Measurements from ENCODE around the gene WFS1.

WFS1 gene

DNA sequence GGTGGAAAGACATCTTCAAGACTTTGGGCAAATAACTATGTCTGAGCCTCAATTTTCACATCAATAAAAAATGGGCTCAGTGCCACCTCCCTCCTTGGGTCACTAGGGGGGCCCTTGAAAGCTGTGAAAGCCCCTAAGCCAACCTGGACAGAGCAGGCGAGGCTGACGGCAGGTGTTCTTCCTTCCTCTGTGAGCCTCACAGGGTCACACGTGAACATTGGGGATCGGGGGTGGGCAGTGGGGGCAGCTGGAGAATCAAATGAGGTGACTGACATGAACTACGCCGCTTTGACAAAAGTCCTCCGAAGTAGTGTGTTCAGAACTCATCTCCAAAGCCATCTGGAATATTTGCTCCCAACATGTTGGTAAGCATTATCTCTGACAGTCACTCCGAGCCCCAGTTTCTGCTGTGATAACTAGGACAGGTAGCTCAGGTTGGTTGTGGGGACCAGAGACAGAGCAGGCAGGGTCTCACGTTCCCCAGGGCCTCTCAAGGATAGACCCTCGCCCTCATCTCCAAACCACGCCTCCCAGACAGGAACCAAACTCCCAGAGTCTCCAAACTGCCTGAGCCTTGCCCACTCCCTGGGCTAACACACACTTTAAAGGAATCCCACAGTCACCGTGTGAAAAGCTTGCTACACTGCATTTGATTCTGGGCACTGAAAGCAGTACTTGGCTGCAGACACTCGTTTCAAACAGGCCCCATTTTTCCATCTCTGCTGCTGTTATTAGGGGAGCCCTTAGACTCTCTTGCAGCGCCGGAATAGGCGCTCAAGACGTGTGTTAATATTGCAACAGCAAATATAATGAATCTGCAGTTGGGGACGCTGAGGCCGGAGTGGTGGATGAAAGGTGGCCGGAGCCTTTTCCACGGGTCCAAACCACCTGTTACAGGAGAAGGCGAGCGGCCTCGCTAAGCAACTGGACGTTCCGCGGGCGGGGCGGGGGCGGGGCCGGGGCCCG, 717 bp upstream of the WFS1 start:
- no peak for TF ChIP-seq CTCF (conservative IDR thresholded peaks at IDR 0.05; ENCODE audit: low read depth, low read length)
- no peak for DNase-seq (ENCODE audit: low read depth)
- peak overlapping the region; percentile 39 for H3K4me3 ChIP-seq (ENCODE audit: low read length)

- H3K4me3 ChIP-seq (ENCODE audit: low read length), result peak overlapping the region; percentile 75
- no peak for DNase-seq (ENCODE audit: low read depth)
Observed at GRCh38 chr4:6270636-6271121, 1.0 kb downstream of the WFS1 start.

GRCh38 chr4:6271206-6271605, 1.6 kb downstream of the WFS1 start:
- no peak for TF ChIP-seq CTCF (conservative IDR thresholded peaks at IDR 0.05; ENCODE audit: low read depth, low read length)
- DNase-seq (ENCODE audit: low read depth), result no peak
- peak overlapping the region; percentile 75 for H3K4me3 ChIP-seq (ENCODE audit: low read length)

More at GRCh38 chr4:6270636-6271121, 1.0 kb downstream of the WFS1 start:
- TF ChIP-seq CTCF (conservative IDR thresholded peaks at IDR 0.05; ENCODE audit: low read depth, low read length), result no peak

- H3K4me3 ChIP-seq (ENCODE audit: low read length), result no peak overlapping the region
- TF ChIP-seq CTCF (conservative IDR thresholded peaks at IDR 0.05; ENCODE audit: low read depth, low read length), result no peak
- no peak for DNase-seq (ENCODE audit: low read depth)
Observed at GRCh38 chr4:6271701-6272465, 2.2 kb downstream of the WFS1 start.

DNA sequence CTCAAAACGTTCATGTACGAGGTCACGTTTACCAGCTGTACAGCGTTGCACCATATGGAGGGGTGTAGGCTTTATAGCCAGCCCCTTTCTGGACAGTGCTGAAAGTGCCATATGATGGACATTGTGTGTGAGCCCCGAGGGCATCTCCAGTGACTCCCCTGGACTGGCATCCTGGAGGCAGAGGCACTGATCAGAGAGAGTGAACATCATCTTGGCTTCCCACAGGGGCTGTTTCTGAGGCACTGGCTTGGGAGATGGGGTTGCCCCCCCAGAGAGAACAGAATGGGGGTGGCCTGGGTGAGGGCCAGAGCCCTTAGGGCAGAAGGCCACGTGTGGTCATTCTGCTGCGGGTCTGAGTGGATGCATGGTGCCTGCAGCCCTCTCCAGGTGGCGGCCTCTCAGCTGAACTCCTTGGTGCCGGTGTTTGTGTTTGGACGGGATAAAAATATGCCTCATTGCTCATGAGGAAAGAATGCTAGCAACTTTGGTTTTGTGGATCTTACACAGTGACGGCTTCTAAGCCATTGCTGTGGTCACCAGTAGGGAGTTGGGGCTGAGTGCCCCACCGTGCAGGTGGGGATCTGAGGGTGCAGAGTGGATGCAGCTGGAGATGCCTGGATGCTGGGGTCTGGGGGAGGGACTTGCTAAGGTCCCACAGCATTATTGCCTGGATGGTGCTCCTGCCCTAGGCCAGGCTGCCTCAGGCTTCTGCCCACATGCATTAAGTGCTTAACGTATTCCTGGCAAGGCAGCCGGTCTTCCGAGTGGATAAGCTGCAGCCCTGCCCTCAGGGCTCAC, 3.4 kb downstream of the WFS1 start:
- H3K4me3 ChIP-seq (ENCODE audit: low read length), result peak overlapping the region; percentile 9
- peak; percentile 74 for DNase-seq (ENCODE audit: low read depth)

More for the DNA sequence above, 3.4 kb downstream of the WFS1 start:
- TF ChIP-seq CTCF (conservative IDR thresholded peaks at IDR 0.05; ENCODE audit: low read depth, low read length), result no peak

All from retinal pigment epithelial cell (primary cell).